22Rv1 (cell line): ENCODE measurements around the gene GRN.

Experiments
- H3K27ac ChIP-seq: fragments of 450-650 bp; 2 replicates; pipeline ENCODE4 v1.5.1; 2017
- ZFX ChIP-seq: fragments of 450-650 bp; IDR thresholded peaks from 2 replicates; pipeline ENCODE4 v1.6.1; 2017; ENCODE audit warnings: antibody characterized with exemption, borderline replicate concordance
- TF ChIP-seq, protein P1 (sequence below): fragments of 450-650 bp; IDR thresholded peaks from 2 replicates; pipeline ENCODE4 v1.5.1; 2017; ENCODE audit warnings: mild to moderate bottlenecking

The GRN gene

DNA sequence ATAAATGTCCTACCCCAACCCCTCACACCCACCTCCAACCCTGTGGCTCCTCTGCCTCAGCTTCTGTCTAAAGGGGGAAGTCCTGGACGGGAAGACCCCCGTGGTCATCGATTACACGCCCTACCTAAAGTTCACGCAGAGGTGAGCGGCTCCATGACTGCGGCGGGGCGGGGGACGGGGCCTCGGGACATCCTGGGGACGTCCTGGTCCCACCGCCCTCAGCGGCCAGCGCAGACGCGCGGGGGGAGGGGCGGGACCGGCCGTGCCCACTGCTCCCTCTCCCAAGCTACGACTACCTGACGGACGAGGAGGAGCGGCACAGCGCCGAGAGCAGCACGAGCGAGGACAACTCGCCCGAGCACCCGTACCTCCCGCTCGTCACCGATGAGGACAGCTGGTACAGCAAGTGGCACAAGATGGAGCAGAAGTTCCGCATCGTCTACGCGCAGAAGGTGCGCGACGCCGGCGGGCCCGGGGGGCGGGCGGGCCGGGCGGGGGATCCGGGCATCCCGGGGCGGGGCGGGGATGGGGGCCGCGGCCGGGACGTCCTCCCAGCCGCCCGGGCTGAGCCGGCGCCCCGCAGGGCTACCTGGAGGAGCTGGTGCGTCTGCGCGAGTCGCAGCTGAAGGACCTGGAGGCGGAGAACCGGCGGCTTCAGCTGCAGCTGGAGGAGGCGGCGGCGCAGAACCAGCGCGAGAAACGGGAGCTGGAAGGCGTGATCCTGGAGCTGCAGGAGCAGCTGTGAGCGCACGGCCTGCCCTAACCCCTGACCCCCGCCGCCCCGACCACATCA lies 30.0 kb upstream of the GRN start:
- H3K27ac ChIP-seq, result peak overlapping the region; percentile 72
- TF ChIP-seq ZFX, result no peak
- TF ChIP-seq, protein P1, sequence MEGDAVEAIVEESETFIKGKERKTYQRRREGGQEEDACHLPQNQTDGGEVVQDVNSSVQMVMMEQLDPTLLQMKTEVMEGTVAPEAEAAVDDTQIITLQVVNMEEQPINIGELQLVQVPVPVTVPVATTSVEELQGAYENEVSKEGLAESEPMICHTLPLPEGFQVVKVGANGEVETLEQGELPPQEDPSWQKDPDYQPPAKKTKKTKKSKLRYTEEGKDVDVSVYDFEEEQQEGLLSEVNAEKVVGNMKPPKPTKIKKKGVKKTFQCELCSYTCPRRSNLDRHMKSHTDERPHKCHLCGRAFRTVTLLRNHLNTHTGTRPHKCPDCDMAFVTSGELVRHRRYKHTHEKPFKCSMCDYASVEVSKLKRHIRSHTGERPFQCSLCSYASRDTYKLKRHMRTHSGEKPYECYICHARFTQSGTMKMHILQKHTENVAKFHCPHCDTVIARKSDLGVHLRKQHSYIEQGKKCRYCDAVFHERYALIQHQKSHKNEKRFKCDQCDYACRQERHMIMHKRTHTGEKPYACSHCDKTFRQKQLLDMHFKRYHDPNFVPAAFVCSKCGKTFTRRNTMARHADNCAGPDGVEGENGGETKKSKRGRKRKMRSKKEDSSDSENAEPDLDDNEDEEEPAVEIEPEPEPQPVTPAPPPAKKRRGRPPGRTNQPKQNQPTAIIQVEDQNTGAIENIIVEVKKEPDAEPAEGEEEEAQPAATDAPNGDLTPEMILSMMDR, result no peak

DNA sequence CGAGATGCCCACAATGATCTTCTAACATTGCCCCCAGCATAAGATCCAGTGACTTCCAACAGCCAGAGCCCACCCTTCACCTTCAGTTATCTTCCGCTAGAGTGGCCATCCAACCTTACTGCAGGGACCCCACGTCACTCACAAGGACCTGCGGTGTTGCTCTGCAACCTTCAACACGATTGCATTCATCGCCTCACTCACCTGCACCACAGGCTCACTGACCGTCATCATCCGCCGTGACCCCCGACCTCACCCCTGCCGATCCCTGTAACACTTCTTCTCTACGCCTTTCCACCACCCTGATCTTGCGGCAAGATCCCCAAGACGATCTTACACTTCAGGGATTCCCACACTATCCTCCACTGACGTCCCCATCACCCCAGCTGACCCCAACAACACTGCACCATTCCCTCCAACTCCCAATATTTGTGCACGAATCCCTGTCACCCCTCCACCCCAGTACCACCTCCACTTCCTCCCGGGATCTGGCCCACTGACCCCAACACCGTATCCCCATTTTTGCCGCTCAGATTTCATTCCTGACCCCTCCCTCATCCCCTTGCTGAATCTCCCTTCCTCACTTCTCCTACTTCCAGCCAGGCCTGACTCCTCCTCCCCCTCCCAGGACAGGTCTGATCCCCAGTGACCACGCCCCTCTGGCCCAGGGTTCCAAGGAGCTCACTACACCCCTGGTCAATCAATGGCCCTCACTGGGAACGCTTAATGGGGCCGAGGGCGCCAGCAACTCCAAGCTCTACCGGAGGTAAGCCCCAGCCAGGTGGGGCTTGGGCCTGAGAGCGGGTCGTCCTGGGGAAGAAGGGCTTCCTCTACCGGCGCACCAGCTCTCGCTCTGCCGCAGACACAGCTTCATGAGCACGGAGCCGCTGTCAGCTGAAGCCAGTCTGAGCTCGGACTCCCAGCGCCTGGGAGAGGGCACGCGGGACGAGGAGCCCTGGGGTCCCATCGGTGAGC lies 29.1 kb upstream of the GRN start:
- peak overlapping the region; percentile 72 for H3K27ac ChIP-seq
- no peak for TF ChIP-seq ZFX
- TF ChIP-seq, protein P1, result peak; percentile 3; the same call in 1 of the 2 replicates

DNA sequence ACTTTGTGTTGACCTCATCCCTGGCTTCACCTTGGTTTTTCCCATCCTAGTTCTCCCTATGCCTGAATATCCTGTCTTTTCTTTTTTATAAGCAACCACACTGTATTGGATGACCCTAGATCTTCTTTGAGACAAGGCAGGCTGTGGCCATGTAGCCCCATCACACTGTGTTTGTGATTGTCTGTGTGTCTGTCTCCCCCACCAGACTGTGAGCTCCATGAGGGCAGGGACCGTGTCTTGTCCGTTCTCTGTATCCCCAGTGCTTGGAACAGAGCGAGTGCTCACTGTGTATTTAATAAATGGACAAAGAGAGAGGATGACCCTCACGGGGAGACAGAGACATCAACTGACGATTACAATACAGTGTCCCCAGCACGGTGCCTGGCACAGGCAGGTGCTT lies 27.6 kb upstream of the GRN start:
- no peak for TF ChIP-seq ZFX
- TF ChIP-seq, protein P1, result no peak
- H3K27ac ChIP-seq, result peak overlapping the region; percentile 72

DNA sequence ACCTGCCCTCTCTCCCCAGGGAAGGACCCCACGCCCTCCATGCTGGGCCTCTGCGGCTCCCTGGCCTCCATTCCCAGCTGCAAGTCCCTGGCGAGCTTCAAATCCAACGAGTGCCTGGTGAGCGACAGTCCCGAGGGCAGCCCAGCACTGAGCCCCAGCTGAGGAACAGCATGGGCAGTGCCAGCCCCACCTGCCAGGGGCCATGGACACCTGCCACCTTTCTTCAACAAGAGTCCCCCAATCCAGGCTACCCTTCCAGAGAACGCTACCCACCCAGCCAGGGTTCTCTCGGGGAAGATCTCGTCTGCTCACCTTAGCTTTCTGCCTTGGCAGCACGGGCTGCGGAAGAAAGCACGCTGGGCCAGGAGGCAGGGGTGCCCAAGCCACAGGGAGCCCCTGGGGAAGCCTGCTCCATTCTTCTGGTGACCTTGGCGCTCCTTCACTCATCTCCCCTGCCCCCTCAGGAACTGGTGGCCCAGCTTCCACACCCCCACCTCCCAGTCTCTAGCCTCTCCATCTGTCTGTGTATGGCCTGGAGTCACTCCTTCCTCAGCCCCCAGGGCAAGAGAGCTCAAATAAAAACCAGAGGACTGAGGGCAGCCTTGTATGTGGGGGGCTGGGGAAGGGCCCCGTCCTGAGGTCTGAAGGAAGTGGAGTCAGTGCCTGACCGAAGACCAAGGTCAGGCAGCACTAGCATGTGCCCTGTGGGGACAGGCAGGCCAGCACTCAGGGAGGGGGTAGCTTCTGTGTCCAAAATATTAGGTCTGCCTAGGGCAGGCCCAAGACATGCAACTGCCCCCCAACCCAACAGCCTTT lies 26.8 kb upstream of the GRN start:
- peak overlapping the region; percentile 72 for H3K27ac ChIP-seq
- TF ChIP-seq, protein P1, result no peak
- TF ChIP-seq ZFX, result no peak

DNA sequence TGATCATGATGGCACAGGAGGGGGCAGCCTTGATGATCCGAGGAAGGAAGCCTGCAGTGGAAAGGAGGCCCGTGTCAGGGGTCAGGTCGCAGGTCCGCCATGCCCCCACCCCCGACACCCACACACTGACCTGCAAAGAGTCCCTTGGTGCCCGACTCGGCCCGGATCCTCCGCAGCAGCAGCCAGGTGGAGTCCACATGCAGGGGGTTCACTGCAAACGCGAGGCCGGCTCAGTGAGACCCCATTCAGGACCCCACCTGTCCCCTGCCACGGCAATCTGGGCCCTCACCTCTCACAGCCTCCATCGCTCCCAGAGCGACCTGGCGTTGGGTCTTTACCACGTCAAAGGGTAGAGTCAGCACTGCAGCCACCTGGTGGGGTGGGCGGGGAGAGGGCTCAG lies 25.0 kb upstream of the GRN start:
- TF ChIP-seq, protein P1, result no peak
- no peak overlapping the region for H3K27ac ChIP-seq

DNA sequence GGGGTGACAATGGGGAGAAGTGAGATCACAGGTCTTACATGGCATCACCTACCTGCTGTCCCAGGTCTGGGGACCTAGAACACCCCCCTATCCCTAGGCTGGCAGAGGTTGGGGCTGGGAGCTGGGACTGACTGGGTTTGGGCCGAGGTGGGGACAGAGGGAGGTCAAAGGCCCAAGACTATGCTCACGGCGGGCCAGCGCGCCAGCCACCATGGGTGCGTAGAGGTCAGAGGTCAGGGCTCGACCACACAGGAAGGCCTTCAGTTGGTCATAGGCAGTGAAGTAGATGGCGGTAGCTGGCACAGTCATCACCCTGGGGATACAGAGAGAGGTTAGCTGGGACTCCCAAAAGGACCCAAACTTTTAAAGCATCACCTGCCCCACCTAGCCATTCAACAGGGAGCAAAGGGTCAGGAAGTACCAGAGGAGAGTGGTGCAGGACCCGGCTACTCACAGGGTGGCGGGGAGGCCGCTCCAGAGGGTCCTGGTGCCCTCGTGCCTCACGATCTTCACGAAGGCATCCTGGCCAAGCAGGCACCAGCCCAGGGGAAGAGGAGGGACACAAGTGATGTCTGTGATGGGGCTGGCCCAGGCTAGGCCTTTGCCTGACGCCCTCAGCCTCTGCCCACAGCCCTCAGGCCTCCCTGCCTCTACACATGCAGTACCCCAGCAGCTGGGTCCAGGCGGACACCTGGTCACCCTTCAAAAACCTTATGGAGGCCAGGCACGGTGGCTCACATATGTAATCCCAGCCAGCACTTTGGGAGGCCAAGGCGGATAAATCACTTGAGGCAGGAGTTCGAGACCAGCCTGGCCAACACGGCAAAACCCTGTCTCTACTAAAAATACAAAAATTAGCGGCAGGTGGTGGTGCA lies 23.6 kb upstream of the GRN start:
- no peak for TF ChIP-seq ZFX
- TF ChIP-seq, protein P1, result no peak
- no peak overlapping the region for H3K27ac ChIP-seq
